SK-N-SH treated with all-trans-retinoic acid at 6 μM for 48 hours (cell line): ENCODE results near the gene SCLT1.
A peak's percentile ranks its signal among the peaks of the same experiment; 100 is the strongest.

Source experiments
- ATAC-seq: fragments of 200-7000 bp; cut with Tn5 transposase; 3 replicates; pipeline ENCODE4 v1.9.1; 2020; ENCODE audit warnings: mild to moderate bottlenecking, moderate library complexity
- ARNTL ChIP-seq: fragments of 450-650 bp; formaldehyde crosslinking; IDR thresholded peaks from 2 replicates; pipeline ENCODE4 v1.5.0; 2020; ENCODE audit warnings: low read depth, mild to moderate bottlenecking, moderate library complexity, borderline replicate concordance
- BACH2 ChIP-seq: fragments of 250-450 bp; sonication (Bioruptor Pico); IDR thresholded peaks from 2 replicates; pipeline ENCODE4 v1.9.0; 2021; ENCODE audit warnings: mild to moderate bottlenecking, borderline replicate concordance
- CREB5 ChIP-seq: fragments of 250-450 bp; sonication (Bioruptor Pico); IDR thresholded peaks from 2 replicates; pipeline ENCODE4 v1.5.1; 2020; ENCODE audit warnings: low read depth, mild to moderate bottlenecking, moderate library complexity
- CSDC2 ChIP-seq: fragments of 250-450 bp; sonication (Bioruptor Pico); IDR thresholded peaks from 2 replicates; pipeline ENCODE4 v1.5.0; 2020; ENCODE audit warnings: mild to moderate bottlenecking, moderate library complexity
- CSRNP3 ChIP-seq: fragments of 250-450 bp; sonication (Bioruptor Pico); IDR thresholded peaks from 2 replicates; pipeline ENCODE4 v1.5.1; 2021; ENCODE audit warnings: mild to moderate bottlenecking, moderate library complexity
- ESRRG ChIP-seq: fragments of 250-450 bp; sonication (Bioruptor Pico); IDR thresholded peaks from 2 replicates; pipeline ENCODE4 v1.6.1; 2021; ENCODE audit warnings: mild to moderate bottlenecking
- GLIS3 ChIP-seq: fragments of 250-450 bp; sonication (Bioruptor Pico); IDR thresholded peaks from 2 replicates; pipeline ENCODE4 v1.5.0; 2020; ENCODE audit warnings: mild to moderate bottlenecking, moderate library complexity
- ISL1 ChIP-seq: fragments of 250-450 bp; sonication (Bioruptor Pico); IDR thresholded peaks from 2 replicates; pipeline ENCODE4 v2.1.2; 2022; ENCODE audit warnings: mild to moderate bottlenecking, moderate library complexity
- OSR1 ChIP-seq: fragments of 250-450 bp; sonication (Bioruptor Pico); IDR thresholded peaks from 2 replicates; pipeline ENCODE4 v1.8.0; 2022; ENCODE audit warnings: moderate library complexity, mild to moderate bottlenecking, inconsistent platforms
- PATZ1 ChIP-seq: fragments of 250-450 bp; sonication (Bioruptor Pico); IDR thresholded peaks from 2 replicates; pipeline ENCODE4 v1.8.0; 2020; ENCODE audit warnings: mild to moderate bottlenecking, moderate library complexity, borderline replicate concordance
- POU6F1 ChIP-seq: fragments of 250-450 bp; sonication (Bioruptor Pico); IDR thresholded peaks from 2 replicates; pipeline ENCODE4 v1.8.0; 2021; ENCODE audit warnings: low read depth, mild to moderate bottlenecking, moderate library complexity, borderline replicate concordance
- PPARA ChIP-seq: fragments of 250-450 bp; sonication (Bioruptor Pico); IDR thresholded peaks from 2 replicates; pipeline ENCODE4 v1.5.0; 2020; ENCODE audit warnings: mild to moderate bottlenecking, borderline replicate concordance
- RARB ChIP-seq: fragments of 250-450 bp; sonication (Bioruptor Pico); IDR thresholded peaks from 2 replicates; pipeline ENCODE4 v1.8.0; 2021; ENCODE audit warnings: mild to moderate bottlenecking, moderate library complexity
- SNAI2 ChIP-seq: fragments of 250-450 bp; sonication (Bioruptor Pico); IDR thresholded peaks from 2 replicates; pipeline ENCODE4 v1.5.0; 2020; ENCODE audit warnings: mild to moderate bottlenecking, moderate library complexity
- TCF4 ChIP-seq: fragments of 250-450 bp; sonication (Bioruptor Pico); IDR thresholded peaks from 2 replicates; pipeline ENCODE4 v1.8.0; 2021; ENCODE audit warnings: mild to moderate bottlenecking, moderate library complexity, borderline replicate concordance
- TOX ChIP-seq: fragments of 250-450 bp; sonication (Bioruptor Pico); IDR thresholded peaks from 2 replicates; pipeline ENCODE4 v1.8.0; 2021; ENCODE audit warnings: mild to moderate bottlenecking, moderate library complexity, borderline replicate concordance
- TSHZ2 ChIP-seq: fragments of 250-450 bp; sonication (Bioruptor Pico); IDR thresholded peaks from 2 replicates; pipeline ENCODE4 v1.5.0; 2020; ENCODE audit warnings: mild to moderate bottlenecking, moderate library complexity
- ZC3H10 ChIP-seq: fragments of 250-450 bp; sonication (Bioruptor Pico); IDR thresholded peaks from 2 replicates; pipeline ENCODE4 v1.5.1; 2021; ENCODE audit warnings: mild to moderate bottlenecking, moderate library complexity
- ZFP3 ChIP-seq: fragments of 250-450 bp; sonication (Bioruptor Pico); IDR thresholded peaks from 2 replicates; pipeline ENCODE4 v1.5.0; 2020; ENCODE audit warnings: mild to moderate bottlenecking, moderate library complexity
- ZFP30 ChIP-seq: fragments of 450-650 bp; formaldehyde crosslinking; IDR thresholded peaks from 2 replicates; pipeline ENCODE4 v1.5.0; 2022; ENCODE audit warnings: mild to moderate bottlenecking, moderate library complexity
- ZNF565 ChIP-seq: fragments of 450-650 bp; formaldehyde crosslinking; conservative IDR thresholded peaks from 2 replicates; pipeline ENCODE4 v1.5.0; 2020; ENCODE audit warnings: low read depth, mild to moderate bottlenecking, moderate library complexity
- ZNF70 ChIP-seq: fragments of 450-650 bp; formaldehyde crosslinking; IDR thresholded peaks from 2 replicates; pipeline ENCODE4 v1.5.0; 2020; ENCODE audit warnings: mild to moderate bottlenecking, moderate library complexity

The SCLT1 gene

GRCh38 chr4:128974136-128974581 is 119.2 kb downstream of the SCLT1 start:
- peak; percentile 98 for ATAC-seq
- TF ChIP-seq CSDC2 (CRISPR knock-in tag) = no peak
- TF ChIP-seq TCF4 (CRISPR knock-in tag) = peak; percentile 42; the same call in 1 of the 2 replicates
- 0 out of 2 replicates have a peak, but pooled peaks have one; percentile 38 for TF ChIP-seq ZC3H10 (CRISPR knock-in tag)
- TF ChIP-seq TOX (CRISPR knock-in tag) = 0 out of 2 replicates have a peak, but pooled peaks have one; percentile 46
- peak; percentile 81 for TF ChIP-seq ISL1 (CRISPR knock-in tag)
- TF ChIP-seq PATZ1 = no peak

- no peak for ATAC-seq
- TF ChIP-seq TOX (CRISPR knock-in tag) = no peak
- no peak for TF ChIP-seq ESRRG (CRISPR knock-in tag)
- TF ChIP-seq ARNTL (CRISPR knock-in tag) = no peak
- no peak for TF ChIP-seq ZFP3 (CRISPR knock-in tag)
- TF ChIP-seq SNAI2 (CRISPR knock-in tag) = no peak
- no peak for TF ChIP-seq ZNF70 (CRISPR knock-in tag)
- TF ChIP-seq PPARA (CRISPR knock-in tag) = no peak
- no peak for TF ChIP-seq POU6F1 (CRISPR knock-in tag)
- TF ChIP-seq CSRNP3 (CRISPR knock-in tag) = no peak
- TF ChIP-seq CREB5 (CRISPR knock-in tag) = no peak
- no peak for TF ChIP-seq ISL1 (CRISPR knock-in tag)
- no peak for TF ChIP-seq BACH2
- TF ChIP-seq, all 23 proteins: peak for 0
Observed at GRCh38 chr4:128973384-128973783, 120.0 kb downstream of the SCLT1 start.

GRCh38 chr4:128961405-128961804 is 131.9 kb downstream of the SCLT1 start:
- ATAC-seq = no peak
- TF ChIP-seq ZNF70 (CRISPR knock-in tag) = no peak
- no peak for TF ChIP-seq CREB5 (CRISPR knock-in tag)
- TF ChIP-seq SNAI2 (CRISPR knock-in tag) = no peak
- no peak for TF ChIP-seq CSDC2 (CRISPR knock-in tag)
- no peak for TF ChIP-seq ZFP3 (CRISPR knock-in tag)
- no peak for TF ChIP-seq PPARA (CRISPR knock-in tag)
- no peak for TF ChIP-seq TCF4 (CRISPR knock-in tag)
- TF ChIP-seq ISL1 (CRISPR knock-in tag) = no peak
- no peak for TF ChIP-seq CSRNP3 (CRISPR knock-in tag)
- no peak for TF ChIP-seq ZFP30 (CRISPR knock-in tag)
- no peak for TF ChIP-seq GLIS3 (CRISPR knock-in tag)
- no peak for TF ChIP-seq RARB (CRISPR knock-in tag)
- TF ChIP-seq ARNTL (CRISPR knock-in tag) = no peak
- TF ChIP-seq OSR1 = no peak
- TF ChIP-seq ZNF565 = no peak
- no peak for TF ChIP-seq TSHZ2 (CRISPR knock-in tag)
- no peak for TF ChIP-seq ZC3H10 (CRISPR knock-in tag)
- TF ChIP-seq PATZ1 = no peak
- TF ChIP-seq BACH2 = no peak
- no peak for TF ChIP-seq TOX (CRISPR knock-in tag)
